ENCODE data around the gene EFNA5. TPM values are rescaled to one million over a fixed set of nuclear protein-coding genes. Genes with fewer than 3 reads are reported as not detected.

Gene EFNA5
- total RNA-seq, 4 donors from 2014 or later, result 1.2 to 22.7 (median 9.4) TPM

GRCh38 chr5:107624235-107624634, 46.5 kb downstream of the EFNA5 start:
- intact Hi-C loops (cut with DNase I; ENCODE audit: low total_unique reads), result no loop called here
- Histone ChIP-seq H3K36me3 (no peaks in the 10 kb centered on the region), H3K27ac (no peak overlapping the region), H3K9me3 (no peaks in the 10 kb centered on the region), H3K27me3 (no peaks in the 10 kb centered on the region), H3K4me3 (no peak overlapping the region), H3K4me1 (no peaks in the 10 kb centered on the region)
- TF ChIP-seq CTCF (IDR thresholded peaks at IDR 0.05) (no peak), POLR2A (IDR thresholded peaks at IDR 0.05) (no peak)
- DNase-seq, result no peak

GRCh38 chr5:107621089-107621488, 49.6 kb downstream of the EFNA5 start:
- H3K27me3 ChIP-seq, result no peaks in the 10 kb centered on the region
- TF ChIP-seq POLR2A (IDR thresholded peaks at IDR 0.05) (no peak), CTCF (IDR thresholded peaks at IDR 0.05) (no peak)
- H3K27ac ChIP-seq, result no peak overlapping the region
- H3K9me3 ChIP-seq, result no peaks in the 10 kb centered on the region
- DNase-seq, result no peak
- intact Hi-C loops (cut with DNase I; ENCODE audit: low total_unique reads), result no loop called here
- H3K4me3 ChIP-seq, result no peak overlapping the region
- no peaks in the 10 kb centered on the region for H3K36me3 ChIP-seq
- H3K4me1 ChIP-seq, result no peaks in the 10 kb centered on the region

GRCh38 chr5:107619781-107620180, 51.0 kb downstream of the EFNA5 start:
- intact Hi-C loops (cut with DNase I; ENCODE audit: low total_unique reads), result no loop called here
- no peak overlapping the region for H3K4me3 ChIP-seq
- no peak for TF ChIP-seq CTCF (IDR thresholded peaks at IDR 0.05)
- TF ChIP-seq POLR2A (IDR thresholded peaks at IDR 0.05), result no peak
- H3K9me3 ChIP-seq, result no peaks in the 10 kb centered on the region
- no peak for DNase-seq
- H3K27ac ChIP-seq, result no peak overlapping the region
- no peaks in the 10 kb centered on the region for H3K36me3 ChIP-seq
- H3K27me3 ChIP-seq, result no peaks in the 10 kb centered on the region
- H3K4me1 ChIP-seq, result no peaks in the 10 kb centered on the region

- no peak for DNase-seq
- TF ChIP-seq POLR2A (IDR thresholded peaks at IDR 0.05) (no peak), CTCF (IDR thresholded peaks at IDR 0.05) (no peak)
- H3K27me3 ChIP-seq, result no peaks in the 10 kb centered on the region
- H3K36me3 ChIP-seq, result no peaks in the 10 kb centered on the region
- no peak overlapping the region for H3K27ac ChIP-seq
- no peak overlapping the region for H3K4me3 ChIP-seq
- H3K9me3 ChIP-seq, result no peaks in the 10 kb centered on the region
- intact Hi-C loops (cut with DNase I; ENCODE audit: low total_unique reads), result no loop called here
- no peaks in the 10 kb centered on the region for H3K4me1 ChIP-seq
Observed at GRCh38 chr5:107618242-107618641, 52.5 kb downstream of the EFNA5 start.

DNA sequence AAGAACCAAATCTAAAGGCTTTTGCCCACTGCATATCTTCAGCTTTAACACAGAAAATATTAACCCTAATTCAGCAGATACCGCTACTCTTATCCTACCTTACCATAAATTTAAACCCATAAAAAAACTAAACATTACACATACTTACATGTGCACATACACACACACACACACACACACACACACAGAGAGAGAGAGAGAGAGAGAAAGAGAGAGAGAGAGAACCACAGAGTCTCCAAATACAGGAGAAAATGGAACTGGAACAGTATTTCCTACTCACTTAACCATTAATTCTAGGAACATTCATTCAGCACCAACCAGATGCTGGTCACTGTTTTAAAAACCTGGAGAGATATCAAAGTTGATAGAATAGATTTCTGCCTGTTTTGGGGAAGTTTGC, 53.7 kb downstream of the EFNA5 start:
- DNase-seq, result no peak
- intact Hi-C loops (cut with DNase I; ENCODE audit: low total_unique reads), result no loop called here
- H3K27ac ChIP-seq, result no peak overlapping the region
- H3K9me3 ChIP-seq, result no peaks in the 10 kb centered on the region
- no peaks in the 10 kb centered on the region for H3K4me1 ChIP-seq
- no peaks in the 10 kb centered on the region for H3K36me3 ChIP-seq
- TF ChIP-seq CTCF (IDR thresholded peaks at IDR 0.05), result no peak
- no peak for TF ChIP-seq POLR2A (IDR thresholded peaks at IDR 0.05)
- H3K4me3 ChIP-seq, result no peak overlapping the region
- no peaks in the 10 kb centered on the region for H3K27me3 ChIP-seq

Measured in uterus (tissue), 4 donors.